Vagina (tissue), 2 donors: ENCODE data around the gene THOC1. TPM values are rescaled to one million over a fixed set of nuclear protein-coding genes. Genes with fewer than 3 reads are reported as not detected.

Source experiments
- DNase-seq, 2 donors: peaks; one replicate each; pipeline ENCODE4 v3.0.0-alpha.2; 2017; ENCODE audit errors: extremely low spot score in 2 of 2
- H3K27ac ChIP-seq: fragments of 200-600 bp; sonication (generic); one replicate; pipeline ENCODE4 v1.5.1; 2019
- H3K27me3 ChIP-seq: fragments of 200-600 bp; sonication (generic); one replicate; pipeline ENCODE4 v1.5.1; 2019
- H3K36me3 ChIP-seq, 2 donors: fragments of 200-600 bp; sonication (generic); one replicate each; pipeline ENCODE4 v1.5.1; 2017 to 2019
- H3K4me1 ChIP-seq: fragments of 200-600 bp; sonication (generic); one replicate; pipeline ENCODE4 v1.5.1; 2019
- H3K4me3 ChIP-seq, 2 donors: fragments of 200-600 bp; sonication (generic); 1 replicate in 1 of 2; 2 replicates in 1 of 2; pipeline ENCODE4 v1.5.1; 2016 to 2019
- H3K9me3 ChIP-seq: fragments of 200-600 bp; sonication (generic); one replicate; pipeline ENCODE4 v1.5.1; 2019
- CTCF ChIP-seq, 3 experiments: fragments of 450-650 bp in 2 of 3; fragments of 200-600 bp in 1 of 3; sonication (generic) in 1 of 3; IDR thresholded peaks; one replicate each; pipeline ENCODE4 v1.5.1; 2017 to 2019; ENCODE audit warnings: antibody characterized with exemption in 3 of 3, mild to moderate bottlenecking in 2 of 3, moderate library complexity in 2 of 3
- POLR2A ChIP-seq, 2 donors: fragments of 450-650 bp; IDR thresholded peaks; one replicate each; pipeline ENCODE4 v1.6.1; 2017; ENCODE audit warnings: antibody characterized with exemption in 2 of 2, mild to moderate bottlenecking in 2 of 2, moderate library complexity in 2 of 2
- POLR2AphosphoS5 ChIP-seq, 2 donors: sonication (generic); formaldehyde crosslinking; IDR thresholded peaks; one replicate each; pipeline ENCODE4 v1.9.0; 2017; ENCODE audit warnings: antibody characterized with exemption in 2 of 2, mild to moderate bottlenecking in 2 of 2, low read depth in 1 of 2; ENCODE audit not compliant: insufficient read depth in 1 of 2
- intact Hi-C: fragments of 100-400 bp; cut with DNase I; formaldehyde crosslinking; loops from one replicate; pipeline ENCODE4 v1.15.1; 2023
- total RNA-seq: library from RNA; depleted of rRNA; stranded (reverse); fragments of >200 nt; gene quantifications from one replicate; pipeline ENCODE4 v1.2.3, GENCODE V29; 2016

THOC1 gene
- total RNA-seq, 1 donor from 2014 or later, result 47.9 TPM

GRCh38 chr18:253121-253520 is 14.7 kb downstream of the THOC1 start:
- H3K27me3 ChIP-seq, result no peaks in the 10 kb centered on the region
- no peak overlapping the region for H3K27ac ChIP-seq
- TF ChIP-seq POLR2A (IDR thresholded peaks at IDR 0.05) (no peak), CTCF (IDR thresholded peaks at IDR 0.05) (no peak), POLR2AphosphoS5 (IDR thresholded peaks at IDR 0.05; ENCODE audit: insufficient read depth in 1 of 2, low read depth in 1 of 2) (no peak)
- no peak overlapping the region for H3K4me3 ChIP-seq
- H3K4me1 ChIP-seq, result no peaks in the 10 kb centered on the region
- DNase-seq, result no peak
- H3K36me3 ChIP-seq, result peaks cover 0 to 87% of the 10 kb centered on the region in 2 donors
- no peaks in the 10 kb centered on the region for H3K9me3 ChIP-seq
- intact Hi-C loops, result no loop called here

GRCh38 chr18:251572-251971 is 16.3 kb downstream of the THOC1 start:
- intact Hi-C loops, result no loop called here
- no peaks in the 10 kb centered on the region for H3K27me3 ChIP-seq
- H3K36me3 ChIP-seq, result peaks cover 0 to 90% of the 10 kb centered on the region in 2 donors

GRCh38 chr18:250685-251084 is 17.2 kb downstream of the THOC1 start:
- intact Hi-C loops, result no loop called here
- TF ChIP-seq POLR2A (IDR thresholded peaks at IDR 0.05) (no peak), CTCF (IDR thresholded peaks at IDR 0.05) (no peak)
- peaks cover 0 to 90% of the 10 kb centered on the region in 2 donors for H3K36me3 ChIP-seq

More at GRCh38 chr18:251572-251971, 16.3 kb downstream of the THOC1 start:
- TF ChIP-seq POLR2AphosphoS5 (IDR thresholded peaks at IDR 0.05; ENCODE audit: insufficient read depth in 1 of 2, low read depth in 1 of 2), result no peak
- no peak for TF ChIP-seq CTCF (IDR thresholded peaks at IDR 0.05)
- no peak for TF ChIP-seq POLR2A (IDR thresholded peaks at IDR 0.05)
- H3K4me3 ChIP-seq, result no peak overlapping the region
- no peak overlapping the region for H3K27ac ChIP-seq
- no peak for DNase-seq
- H3K9me3 ChIP-seq, result no peaks in the 10 kb centered on the region
- no peaks in the 10 kb centered on the region for H3K4me1 ChIP-seq

GRCh38 chr18:248053-248452 is 19.8 kb downstream of the THOC1 start:
- peaks cover 0 to 74% of the 10 kb centered on the region in 2 donors for H3K36me3 ChIP-seq
- intact Hi-C loops, result no loop called here

More at GRCh38 chr18:250685-251084, 17.2 kb downstream of the THOC1 start:
- H3K27me3 ChIP-seq, result no peaks in the 10 kb centered on the region
- H3K27ac ChIP-seq, result no peak overlapping the region
- DNase-seq, result no peak
- H3K4me3 ChIP-seq, result no peak overlapping the region
- H3K4me1 ChIP-seq, result no peaks in the 10 kb centered on the region
- H3K9me3 ChIP-seq, result no peaks in the 10 kb centered on the region

More at GRCh38 chr18:248053-248452, 19.8 kb downstream of the THOC1 start:
- Histone ChIP-seq H3K27ac (no peak overlapping the region), H3K27me3 (no peaks in the 10 kb centered on the region), H3K9me3 (no peaks in the 10 kb centered on the region), H3K4me1 (no peaks in the 10 kb centered on the region), H3K4me3 (no peak overlapping the region)
- DNase-seq, result no peak
- TF ChIP-seq POLR2A (IDR thresholded peaks at IDR 0.05) (no peak), CTCF (IDR thresholded peaks at IDR 0.05) (no peak), POLR2AphosphoS5 (IDR thresholded peaks at IDR 0.05; ENCODE audit: insufficient read depth in 1 of 2, low read depth in 1 of 2) (no peak)
